Breast epithelium (tissue), 3 donors: Measurements from ENCODE around the gene ANO2.

Experiments
- CTCF ChIP-seq, 3 donors: fragments of 450-650 bp; IDR thresholded peaks; one replicate each; pipeline ENCODE4 v1.5.1; 2016 to 2017; ENCODE audit warnings: antibody characterized with exemption in 3 of 3, mild to moderate bottlenecking in 3 of 3, moderate library complexity in 3 of 3
- POLR2A ChIP-seq: fragments of 450-650 bp; IDR thresholded peaks from one replicate; pipeline ENCODE4 v1.6.1; 2016; ENCODE audit warnings: antibody characterized with exemption, mild to moderate bottlenecking, moderate library complexity
- POLR2AphosphoS5 ChIP-seq, 3 donors: sonication (generic); formaldehyde crosslinking; IDR thresholded peaks; one replicate each; pipeline ENCODE4 v1.6.1; 2017; ENCODE audit warnings: antibody characterized with exemption in 3 of 3

GRCh38 chr12:5984873-5985272, 39.8 kb upstream of the ANO2 start:
- TF ChIP-seq CTCF (IDR thresholded peaks at IDR 0.05) (no peak), POLR2A (no peak), POLR2AphosphoS5 (IDR thresholded peaks at IDR 0.05) (no peak)
